ENCODE results near the gene ENTHD1.

Gene ENTHD1

DNA sequence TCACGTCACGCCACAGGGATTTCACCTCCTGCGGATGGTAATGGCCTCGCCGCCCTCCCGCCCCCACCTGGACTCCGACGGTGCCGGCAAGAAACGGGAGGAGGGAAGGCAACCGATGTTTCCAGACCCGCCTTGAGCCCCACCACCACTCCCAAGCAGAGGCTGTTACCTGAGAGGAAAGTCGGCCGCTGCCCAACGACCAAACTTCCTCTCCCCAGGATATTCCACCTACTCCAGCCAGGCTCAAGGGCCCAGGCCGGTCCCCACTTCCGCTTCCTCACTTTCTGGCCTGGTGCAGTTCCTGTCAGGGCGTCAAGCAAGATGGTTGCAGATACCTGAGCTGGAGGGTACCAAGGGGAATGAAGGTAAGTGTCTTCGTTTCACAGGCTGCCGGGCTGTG is at the start of gene ENTHD1:
ENTHD1 (minus strand) TSS at position 235 of the 400 bp plus-strand sequence. CDS start 6,012 bp downstream, outside the sequence.
- no peak for FAIRE-seq

DNA sequence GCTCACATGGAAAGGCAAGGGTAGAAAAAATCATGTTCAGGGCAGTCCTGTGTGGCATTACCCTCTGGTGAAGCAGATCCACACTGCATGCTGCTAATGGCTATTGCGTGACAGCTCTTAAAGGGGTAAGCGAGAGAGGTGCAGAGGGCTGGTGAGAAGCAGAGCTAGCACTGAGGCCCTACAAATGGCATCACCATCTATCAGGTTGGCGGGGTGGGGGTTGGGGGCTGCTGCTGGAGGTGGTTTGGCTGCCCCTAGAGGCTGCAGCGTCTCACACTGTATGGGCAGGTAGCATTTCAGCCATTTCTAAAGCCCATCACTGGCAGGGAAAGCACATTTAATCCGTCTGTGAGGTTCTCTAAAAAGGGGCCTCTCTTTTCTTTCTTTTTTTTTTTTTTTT is 49.8 kb upstream of the ENTHD1 start:
- FAIRE-seq, result no peak

GRCh38 chr22:39942439-39943230 is 49.1 kb upstream of the ENTHD1 start:
- FAIRE-seq, result no peak

- FAIRE-seq, result no peak
Measured at GRCh38 chr22:39941601-39942000, 48.0 kb upstream of the ENTHD1 start.

DNA sequence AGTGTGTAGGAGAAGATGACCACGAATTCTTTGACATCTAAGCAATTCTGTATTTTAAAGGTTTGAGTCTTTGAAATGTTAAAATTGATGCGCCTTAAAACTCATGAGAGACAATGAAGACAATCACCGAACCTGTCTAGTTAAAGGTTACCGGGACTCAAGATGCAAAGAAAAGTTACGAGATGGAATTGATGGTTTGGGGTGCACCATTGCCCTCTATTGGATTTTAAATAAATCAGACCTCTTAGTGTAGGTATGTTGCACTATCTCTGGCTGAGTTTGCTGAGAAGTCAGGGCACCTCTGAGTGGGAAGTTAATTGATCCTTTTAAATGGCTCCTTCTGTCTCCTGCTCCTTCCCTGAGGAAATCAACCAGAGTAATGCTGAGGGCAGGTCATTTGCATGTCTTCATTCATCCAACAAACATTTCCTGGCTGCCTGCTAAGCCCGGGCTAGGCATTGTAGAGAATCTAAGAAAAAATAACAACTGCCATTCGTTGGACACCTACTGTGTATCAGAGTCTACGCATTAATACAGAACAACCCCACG is 47.3 kb upstream of the ENTHD1 start:
- no peak for FAIRE-seq

GRCh38 chr22:39939830-39940229 is 46.3 kb upstream of the ENTHD1 start:
- no peak for FAIRE-seq

- FAIRE-seq, result no peak
Measured at GRCh38 chr22:39938509-39939111, 45.0 kb upstream of the ENTHD1 start.

DNA sequence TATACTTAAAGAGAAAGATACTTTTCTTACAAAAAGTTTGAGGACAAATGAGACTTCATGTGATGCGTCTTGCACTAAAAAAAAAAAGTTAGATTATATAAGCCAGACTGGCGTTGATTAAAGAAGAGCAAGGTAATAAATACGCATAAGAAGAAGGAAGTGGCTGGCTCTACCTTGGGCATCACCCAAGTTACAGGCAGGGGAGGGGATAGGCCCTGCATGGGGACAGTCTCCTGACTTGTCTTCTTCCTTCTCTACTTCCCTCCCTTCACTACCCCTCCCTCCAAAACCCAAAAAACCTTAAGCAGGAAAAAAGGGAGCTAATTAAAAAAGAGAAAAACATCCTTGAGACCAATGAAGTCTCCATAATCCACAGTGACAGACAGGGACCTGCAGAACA is 44.3 kb upstream of the ENTHD1 start:
- no peak for FAIRE-seq

DNA sequence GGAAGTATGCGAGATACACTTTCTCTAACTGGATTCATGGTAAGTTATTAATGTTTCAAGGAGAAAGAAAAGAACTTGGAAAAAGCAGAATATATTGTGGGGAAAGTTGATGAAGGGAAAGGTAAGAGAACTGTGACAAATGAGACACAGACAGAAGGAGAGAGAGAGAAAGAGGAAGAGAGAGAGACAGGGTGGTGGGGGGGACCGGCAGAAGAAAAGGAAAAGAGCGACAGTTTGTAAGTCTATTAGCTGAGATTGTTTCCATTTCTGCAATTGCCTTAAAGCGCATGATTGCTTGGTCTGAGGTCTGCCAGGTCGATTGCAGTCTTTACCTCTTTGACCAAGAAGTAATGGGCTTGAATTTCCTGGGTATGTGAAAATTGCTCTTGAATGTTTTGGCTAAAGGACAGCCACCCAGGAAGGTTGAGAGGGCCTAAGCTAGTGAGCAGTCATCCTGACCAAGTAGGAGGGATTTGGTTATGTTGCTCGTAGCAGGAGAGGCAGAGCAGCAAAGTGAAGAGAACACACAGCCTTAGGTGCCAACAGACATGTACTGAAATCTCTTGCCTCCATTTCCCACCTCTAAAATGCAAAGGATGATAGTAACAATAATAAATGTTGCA is 43.1 kb upstream of the ENTHD1 start:
- FAIRE-seq, result no peak

DNA sequence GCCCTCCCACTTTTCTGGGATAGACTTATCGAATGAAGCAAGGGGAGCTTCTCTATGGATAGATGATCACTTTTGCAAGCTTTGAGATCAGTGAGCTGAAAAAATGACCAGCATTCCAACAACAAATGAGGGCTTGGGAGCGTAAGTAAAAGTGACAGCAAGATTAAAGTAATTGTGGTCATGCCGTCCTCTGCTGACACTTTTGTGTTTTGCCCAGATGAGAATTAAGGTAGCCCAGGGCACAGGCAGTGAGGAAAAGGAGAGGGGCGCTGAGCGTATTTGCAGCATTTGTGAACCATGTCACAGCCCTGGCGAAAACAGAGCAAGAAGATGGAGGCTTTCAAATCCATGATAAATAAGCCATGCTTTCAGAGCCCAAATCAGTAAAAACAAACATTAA is 42.1 kb upstream of the ENTHD1 start:
- no peak for FAIRE-seq

- FAIRE-seq, result no peak
Measured at GRCh38 chr22:39935116-39935515, 41.6 kb upstream of the ENTHD1 start.

- no peak for FAIRE-seq
Measured at GRCh38 chr22:39933741-39934140, 40.2 kb upstream of the ENTHD1 start.

- FAIRE-seq, result no peak
Measured at GRCh38 chr22:39932918-39933649, 39.5 kb upstream of the ENTHD1 start.

DNA sequence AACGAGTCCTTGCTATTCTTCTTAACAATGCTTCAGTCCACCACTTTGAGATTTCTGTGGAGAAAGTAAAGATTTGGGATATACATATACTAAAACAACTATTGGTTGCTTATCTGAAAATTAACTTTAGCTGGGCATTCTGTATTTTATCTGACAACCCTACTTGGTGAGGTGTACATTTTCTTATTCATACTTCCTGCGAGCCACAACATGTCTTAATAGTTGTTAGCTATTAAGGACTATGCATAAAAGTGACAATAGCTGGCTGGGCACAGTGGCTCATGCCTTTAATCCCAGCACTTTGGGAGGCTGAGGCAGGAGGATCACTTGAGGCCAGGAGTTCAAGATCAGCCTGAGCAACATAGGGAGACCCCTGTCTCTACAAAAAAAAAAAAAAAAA is 38.6 kb upstream of the ENTHD1 start:
- no peak for FAIRE-seq

DNA sequence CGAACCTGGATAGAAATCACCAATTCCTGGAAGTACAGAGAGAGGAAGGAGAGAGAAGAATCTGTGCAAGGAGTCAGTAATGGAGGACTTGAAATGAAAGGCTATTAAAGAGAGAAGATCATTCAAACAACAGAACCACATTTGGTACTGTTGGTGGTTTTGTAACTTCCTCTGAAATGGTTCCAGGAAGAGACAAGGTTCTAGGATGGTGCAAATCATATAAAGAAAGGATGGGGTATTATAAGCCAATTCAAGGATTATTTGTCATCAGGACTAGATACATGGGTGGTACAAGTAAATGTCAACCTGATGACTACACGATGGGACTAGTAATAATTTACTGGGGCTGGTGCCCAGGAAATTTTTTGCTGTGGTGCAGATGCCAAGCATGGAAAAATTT is 37.7 kb upstream of the ENTHD1 start:
- no peak for FAIRE-seq

GRCh38 chr22:39928536-39929520 is 35.3 kb upstream of the ENTHD1 start:
- FAIRE-seq, result no peak

DNA sequence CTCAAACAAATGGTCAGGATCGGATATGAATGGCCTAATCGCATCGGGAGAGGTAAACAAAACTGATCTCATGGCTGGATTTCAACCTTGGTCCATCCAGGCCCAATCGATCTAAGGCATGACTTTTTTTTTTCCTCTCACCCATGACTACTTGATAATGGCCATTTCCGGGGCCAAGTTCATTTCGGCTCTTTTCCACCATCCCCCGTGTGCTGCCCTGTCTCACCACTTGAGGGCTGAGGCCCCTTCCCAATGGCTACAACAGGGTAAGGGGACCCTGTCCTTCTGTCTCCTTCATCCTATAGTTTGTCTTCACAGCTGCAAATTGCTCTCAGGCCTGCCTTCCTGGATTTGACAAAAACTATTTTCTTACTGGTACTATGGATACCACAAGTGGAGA is 34.0 kb upstream of the ENTHD1 start:
- no peak for FAIRE-seq

GRCh38 chr22:39926753-39927152 is 33.2 kb upstream of the ENTHD1 start:
- no peak for FAIRE-seq

DNA sequence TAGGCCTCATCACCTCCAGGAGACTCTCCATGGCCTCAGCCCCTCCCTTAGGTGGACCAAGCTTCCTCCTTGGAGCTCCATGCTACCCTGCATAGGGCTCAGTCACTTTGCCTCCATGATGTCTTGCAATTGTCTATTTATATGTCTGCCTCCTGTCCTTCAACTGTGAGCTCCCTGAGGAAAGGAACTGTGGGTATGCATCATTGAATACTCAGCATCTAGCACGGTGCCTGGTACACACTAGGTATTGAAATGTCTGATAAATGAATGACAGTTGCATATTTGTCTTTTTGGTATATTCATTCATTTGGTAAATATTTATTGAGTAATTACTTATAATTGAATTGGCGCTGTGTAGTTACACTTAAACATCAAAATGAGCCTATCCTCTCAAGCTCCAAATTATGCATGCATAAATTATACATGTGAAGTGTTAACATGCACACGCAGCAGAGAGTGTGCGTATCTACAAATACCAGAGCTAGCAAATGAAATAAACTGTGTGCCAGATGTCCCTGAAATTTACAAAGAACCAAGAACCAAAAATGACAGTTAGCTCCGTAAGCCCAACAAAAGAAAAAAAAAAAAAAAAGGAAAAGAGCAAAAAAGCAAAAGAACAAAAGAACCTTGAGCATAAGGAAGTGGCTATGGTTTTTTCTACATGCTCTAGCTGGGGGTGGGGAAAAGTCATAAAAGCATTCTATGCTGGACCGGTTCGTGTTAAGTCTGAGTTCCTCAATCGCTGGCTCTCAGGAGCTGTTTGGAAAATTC is 32.5 kb upstream of the ENTHD1 start:
- no peak for FAIRE-seq

DNA sequence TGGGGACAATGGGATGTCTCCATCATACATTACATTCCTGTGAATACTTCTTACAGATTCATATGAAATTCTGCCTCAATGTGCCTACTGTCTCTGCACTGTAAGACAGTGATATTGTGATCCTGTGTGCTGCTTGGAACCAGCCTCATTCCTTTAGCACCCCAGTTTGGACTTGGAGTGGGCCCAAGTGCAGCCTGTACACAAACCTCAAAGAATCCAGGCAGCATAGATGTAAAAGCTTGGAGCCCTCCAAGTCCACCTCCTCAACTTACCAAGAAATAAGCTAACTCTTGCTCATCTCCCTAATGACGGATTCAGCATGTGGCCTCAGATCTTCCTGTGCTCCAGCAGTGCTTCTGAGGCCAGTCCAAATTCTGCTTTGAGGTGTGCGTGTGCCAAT is 31.7 kb upstream of the ENTHD1 start:
- no peak for FAIRE-seq

- FAIRE-seq, result no peak
Measured at GRCh38 chr22:39924286-39924685, 30.7 kb upstream of the ENTHD1 start.

All from G401.6 (cell line).